ENCODE results near the gene CD22.

DNA sequence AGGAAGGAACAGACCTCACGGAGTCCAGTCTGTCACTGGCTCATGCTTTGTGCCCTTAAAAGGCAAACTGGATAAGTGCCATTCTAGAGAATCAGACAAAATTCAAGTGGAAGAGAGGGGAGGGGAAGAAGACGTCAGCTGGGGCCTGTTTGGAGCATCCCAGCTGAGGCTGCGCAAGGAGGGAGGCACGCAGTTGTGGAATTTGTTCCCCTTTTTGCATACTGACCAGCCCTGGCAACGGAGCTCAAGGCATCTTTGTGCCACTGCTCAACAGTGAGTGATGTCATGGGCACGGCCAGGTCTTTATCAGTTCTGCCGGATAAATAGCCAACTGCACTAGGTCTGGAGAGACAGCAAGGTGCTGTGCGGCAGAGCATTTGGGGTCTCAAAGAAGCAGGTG lies 41.7 kb downstream of the CD22 start, which contains the start of gene GPR42:
- TF ChIP-seq CTCF (IDR thresholded peaks at IDR 0.05): no peak
- TF ChIP-seq POLR2A (IDR thresholded peaks at IDR 0.05): no peak
